Measurements from ENCODE around the gene ADGRV1. TPM values are rescaled to one million over a fixed set of nuclear protein-coding genes. Genes with fewer than 3 reads are reported as not detected.

The ADGRV1 gene
- total RNA-seq, 1 donor, result 0.43 TPM

GRCh38 chr5:91177639-91178038, 619.0 kb downstream of the ADGRV1 start:
- DNase-seq (ENCODE audit: low read depth), result no peak
- no peak overlapping the region for H3K4me3 ChIP-seq (ENCODE audit: low read depth, low read length)
- TF ChIP-seq, protein P1, sequence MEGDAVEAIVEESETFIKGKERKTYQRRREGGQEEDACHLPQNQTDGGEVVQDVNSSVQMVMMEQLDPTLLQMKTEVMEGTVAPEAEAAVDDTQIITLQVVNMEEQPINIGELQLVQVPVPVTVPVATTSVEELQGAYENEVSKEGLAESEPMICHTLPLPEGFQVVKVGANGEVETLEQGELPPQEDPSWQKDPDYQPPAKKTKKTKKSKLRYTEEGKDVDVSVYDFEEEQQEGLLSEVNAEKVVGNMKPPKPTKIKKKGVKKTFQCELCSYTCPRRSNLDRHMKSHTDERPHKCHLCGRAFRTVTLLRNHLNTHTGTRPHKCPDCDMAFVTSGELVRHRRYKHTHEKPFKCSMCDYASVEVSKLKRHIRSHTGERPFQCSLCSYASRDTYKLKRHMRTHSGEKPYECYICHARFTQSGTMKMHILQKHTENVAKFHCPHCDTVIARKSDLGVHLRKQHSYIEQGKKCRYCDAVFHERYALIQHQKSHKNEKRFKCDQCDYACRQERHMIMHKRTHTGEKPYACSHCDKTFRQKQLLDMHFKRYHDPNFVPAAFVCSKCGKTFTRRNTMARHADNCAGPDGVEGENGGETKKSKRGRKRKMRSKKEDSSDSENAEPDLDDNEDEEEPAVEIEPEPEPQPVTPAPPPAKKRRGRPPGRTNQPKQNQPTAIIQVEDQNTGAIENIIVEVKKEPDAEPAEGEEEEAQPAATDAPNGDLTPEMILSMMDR (IDR thresholded peaks at IDR 0.05; ENCODE audit: insufficient read depth, low read depth, low read length), result no peak

GRCh38 chr5:91178461-91178860, 619.9 kb downstream of the ADGRV1 start:
- peak; percentile 77 for DNase-seq (ENCODE audit: low read depth)
- H3K4me3 ChIP-seq (ENCODE audit: low read depth, low read length), result no peak overlapping the region
- TF ChIP-seq, protein P1 (IDR thresholded peaks at IDR 0.05; ENCODE audit: insufficient read depth, low read depth, low read length), result no peak

GRCh38 chr5:91179018-91179417, 620.4 kb downstream of the ADGRV1 start:
- TF ChIP-seq, protein P1 (IDR thresholded peaks at IDR 0.05; ENCODE audit: insufficient read depth, low read depth, low read length), result no peak
- H3K4me3 ChIP-seq (ENCODE audit: low read depth, low read length), result no peak overlapping the region
- DNase-seq (ENCODE audit: low read depth), result peak; percentile 72

- TF ChIP-seq, protein P1 (IDR thresholded peaks at IDR 0.05; ENCODE audit: insufficient read depth, low read depth, low read length), result no peak
- no peak for DNase-seq (ENCODE audit: low read depth)
- H3K4me3 ChIP-seq (ENCODE audit: low read depth, low read length), result no peak overlapping the region
These were observed 621.9 kb downstream of the ADGRV1 start for GRCh38 chr5:91180506-91180905.

GRCh38 chr5:91182763-91183162, 624.2 kb downstream of the ADGRV1 start:
- no peak overlapping the region for H3K4me3 ChIP-seq (ENCODE audit: low read depth, low read length)
- TF ChIP-seq, protein P1 (IDR thresholded peaks at IDR 0.05; ENCODE audit: insufficient read depth, low read depth, low read length), result peak; percentile 25
- DNase-seq (ENCODE audit: low read depth), result peak; percentile 43

GRCh38 chr5:91183743-91184142, 625.1 kb downstream of the ADGRV1 start:
- no peak for DNase-seq (ENCODE audit: low read depth)
- TF ChIP-seq, protein P1 (IDR thresholded peaks at IDR 0.05; ENCODE audit: insufficient read depth, low read depth, low read length), result no peak
- H3K4me3 ChIP-seq (ENCODE audit: low read depth, low read length), result no peak overlapping the region

GRCh38 chr5:91186101-91186500, 627.5 kb downstream of the ADGRV1 start:
- TF ChIP-seq, protein P1 (IDR thresholded peaks at IDR 0.05; ENCODE audit: insufficient read depth, low read depth, low read length), result no peak
- DNase-seq (ENCODE audit: low read depth), result no peak
- H3K4me3 ChIP-seq (ENCODE audit: low read depth, low read length), result no peak overlapping the region

All from fibroblast of villous mesenchyme (primary cell).